ENCODE results near the gene RTKN. TPM values are rescaled to one million over a fixed set of nuclear protein-coding genes. Genes with fewer than 3 reads are reported as not detected.

Gene RTKN
- total and polyA plus RNA-seq, 2 of the 13 experiments (the other 11 are each of a cell fraction or from before 2014, with no cell fraction given) = 159 to 166 TPM

GRCh38 chr2:74441690-74442482 is at the start of gene RTKN (continued):
- TF ChIP-seq, protein P1, sequence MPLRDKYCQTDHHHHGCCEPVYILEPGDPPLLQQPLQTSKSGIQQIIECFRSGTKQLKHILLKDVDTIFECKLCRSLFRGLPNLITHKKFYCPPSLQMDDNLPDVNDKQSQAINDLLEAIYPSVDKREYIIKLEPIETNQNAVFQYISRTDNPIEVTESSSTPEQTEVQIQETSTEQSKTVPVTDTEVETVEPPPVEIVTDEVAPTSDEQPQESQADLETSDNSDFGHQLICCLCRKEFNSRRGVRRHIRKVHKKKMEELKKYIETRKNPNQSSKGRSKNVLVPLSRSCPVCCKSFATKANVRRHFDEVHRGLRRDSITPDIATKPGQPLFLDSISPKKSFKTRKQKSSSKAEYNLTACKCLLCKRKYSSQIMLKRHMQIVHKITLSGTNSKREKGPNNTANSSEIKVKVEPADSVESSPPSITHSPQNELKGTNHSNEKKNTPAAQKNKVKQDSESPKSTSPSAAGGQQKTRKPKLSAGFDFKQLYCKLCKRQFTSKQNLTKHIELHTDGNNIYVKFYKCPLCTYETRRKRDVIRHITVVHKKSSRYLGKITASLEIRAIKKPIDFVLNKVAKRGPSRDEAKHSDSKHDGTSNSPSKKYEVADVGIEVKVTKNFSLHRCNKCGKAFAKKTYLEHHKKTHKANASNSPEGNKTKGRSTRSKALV (CRISPR knock-in tag; IDR thresholded peaks at IDR 0.05) = no peak
- TF ChIP-seq FOXA1 (IDR thresholded peaks at IDR 0.05) = no peak
- peak; percentile 32 for TF ChIP-seq FOXA1 (CRISPR knock-in tag; IDR thresholded peaks at IDR 0.05)
- no peak; the same call in 1 of the 2 replicates for TF ChIP-seq ZBTB20 (CRISPR knock-in tag; IDR thresholded peaks at IDR 0.05; ENCODE audit: borderline replicate concordance, low read depth)
- no peak for TF ChIP-seq HNRNPL (IDR thresholded peaks at IDR 0.05; ENCODE audit: low read depth, low read length)
- TF ChIP-seq RARG (CRISPR knock-in tag; IDR thresholded peaks at IDR 0.05; ENCODE audit: low read depth) = peak; percentile 96
- TF ChIP-seq, protein P2, sequence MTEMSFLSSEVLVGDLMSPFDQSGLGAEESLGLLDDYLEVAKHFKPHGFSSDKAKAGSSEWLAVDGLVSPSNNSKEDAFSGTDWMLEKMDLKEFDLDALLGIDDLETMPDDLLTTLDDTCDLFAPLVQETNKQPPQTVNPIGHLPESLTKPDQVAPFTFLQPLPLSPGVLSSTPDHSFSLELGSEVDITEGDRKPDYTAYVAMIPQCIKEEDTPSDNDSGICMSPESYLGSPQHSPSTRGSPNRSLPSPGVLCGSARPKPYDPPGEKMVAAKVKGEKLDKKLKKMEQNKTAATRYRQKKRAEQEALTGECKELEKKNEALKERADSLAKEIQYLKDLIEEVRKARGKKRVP (CRISPR knock-in tag; IDR thresholded peaks at IDR 0.05) = peak in 1 of 2 experiments; percentile 63; a peak in 1 of 4 replicates
- peak; percentile 93; the same call in 1 of the 2 replicates for TF ChIP-seq ZNF691 (CRISPR knock-in tag; IDR thresholded peaks at IDR 0.05; ENCODE audit: borderline replicate concordance, low read depth)
- TF ChIP-seq PCBP2 (optimal IDR thresholded peaks at IDR 0.05; ENCODE audit: low read depth, low read length, poor library complexity, severe bottlenecking) = peak; percentile 58
- TF ChIP-seq ZBTB33 (CRISPR knock-in tag; IDR thresholded peaks at IDR 0.05) = no peak
- TF ChIP-seq MTA3 (CRISPR knock-in tag; IDR thresholded peaks at IDR 0.05) = no peak
- TF ChIP-seq, protein P3, sequence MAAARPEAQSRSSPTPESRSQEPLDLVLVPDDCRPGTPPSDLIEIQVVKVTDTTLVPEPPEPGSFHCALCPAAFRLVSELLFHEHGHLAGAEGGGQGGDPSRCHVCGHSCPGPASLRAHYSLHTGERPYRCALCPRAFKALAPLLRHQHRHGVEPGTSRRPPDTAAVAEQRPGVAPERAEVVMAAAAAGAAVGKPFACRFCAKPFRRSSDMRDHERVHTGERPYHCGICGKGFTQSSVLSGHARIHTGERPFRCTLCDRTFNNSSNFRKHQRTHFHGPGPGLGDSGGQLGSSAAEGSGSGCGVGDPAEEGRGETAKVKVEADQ (CRISPR knock-in tag; IDR thresholded peaks at IDR 0.05; ENCODE audit: borderline replicate concordance) = peak; percentile 99
- TF ChIP-seq, protein P4, sequence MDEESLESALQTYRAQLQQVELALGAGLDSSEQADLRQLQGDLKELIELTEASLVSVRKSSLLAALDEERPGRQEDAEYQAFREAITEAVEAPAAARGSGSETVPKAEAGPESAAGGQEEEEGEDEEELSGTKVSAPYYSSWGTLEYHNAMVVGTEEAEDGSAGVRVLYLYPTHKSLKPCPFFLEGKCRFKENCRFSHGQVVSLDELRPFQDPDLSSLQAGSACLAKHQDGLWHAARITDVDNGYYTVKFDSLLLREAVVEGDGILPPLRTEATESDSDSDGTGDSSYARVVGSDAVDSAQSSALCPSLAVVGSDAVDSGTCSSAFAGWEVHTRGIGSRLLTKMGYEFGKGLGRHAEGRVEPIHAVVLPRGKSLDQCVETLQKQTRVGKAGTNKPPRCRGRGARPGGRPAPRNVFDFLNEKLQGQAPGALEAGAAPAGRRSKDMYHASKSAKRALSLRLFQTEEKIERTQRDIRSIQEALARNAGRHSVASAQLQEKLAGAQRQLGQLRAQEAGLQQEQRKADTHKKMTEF (CRISPR knock-in tag; IDR thresholded peaks at IDR 0.05) = peak; percentile 80
- no peak for TF ChIP-seq CHD4 (IDR thresholded peaks at IDR 0.05; ENCODE audit: borderline replicate concordance, low read length)
- peak; percentile 24; the same call in 1 of the 2 replicates for TF ChIP-seq CBX5 (CRISPR knock-in tag; IDR thresholded peaks at IDR 0.05; ENCODE audit: borderline replicate concordance)
- peak; percentile 88; the same call in 1 of the 2 replicates for TF ChIP-seq GATA4 (IDR thresholded peaks at IDR 0.05; ENCODE audit: borderline replicate concordance, low read depth)
- TF ChIP-seq ZNF792 (CRISPR knock-in tag; IDR thresholded peaks at IDR 0.05) = peak; percentile 63; the same call in 1 of the 2 replicates
- TF ChIP-seq ZNF597 (CRISPR knock-in tag; IDR thresholded peaks at IDR 0.05) = peak; percentile 98; the same call in 1 of the 2 replicates
- peak; percentile 56 for TF ChIP-seq PHF20 (CRISPR knock-in tag; IDR thresholded peaks at IDR 0.05)
